Hepatic stellate cell (primary cell): Measurements from ENCODE around the gene ARRDC5.
"Not testable (repeated sequence)": the region's sequence is repeated elsewhere in the genome, so short reads cannot be mapped to it uniquely, and the experiment has no call there.

Source experiments
- DNase-seq: peaks from one replicate; pipeline ENCODE4 v3.0.0; 2011; ENCODE audit warnings: low spot score

ARRDC5 gene

GRCh38 chr19:4868286-4868834 lies 34.3 kb downstream of the ARRDC5 start:
- no peak for DNase-seq

- peak; percentile 100 for DNase-seq
These were observed 35.0 kb downstream of the ARRDC5 start, which contains the start of gene PLIN3 for GRCh38 chr19:4867534-4868285. TSS of gene PLIN3 (minus strand) at chr19:4867667. CDS start at chr19:4861394, 6,273 bp downstream.

GRCh38 chr19:4866595-4867424 lies 35.9 kb downstream of the ARRDC5 start:
- DNase-seq = peak; percentile 63

GRCh38 chr19:4861147-4861546 lies 41.5 kb downstream of the ARRDC5 start:
- no peak for DNase-seq

- no peak for DNase-seq
These were observed 43.0 kb downstream of the ARRDC5 start for GRCh38 chr19:4859697-4860096.

GRCh38 chr19:4856468-4856867 lies 46.2 kb downstream of the ARRDC5 start:
- DNase-seq = not testable (repeated sequence)

- not testable (repeated sequence) for DNase-seq
These were observed 49.2 kb downstream of the ARRDC5 start for GRCh38 chr19:4853506-4853905.

- no peak for DNase-seq
These were observed 50.2 kb downstream of the ARRDC5 start for GRCh38 chr19:4852484-4852883.

GRCh38 chr19:4851551-4852290 lies 51.0 kb downstream of the ARRDC5 start:
- DNase-seq = peak; percentile 84

GRCh38 chr19:4849019-4849418 lies 53.7 kb downstream of the ARRDC5 start:
- no peak for DNase-seq

GRCh38 chr19:4847190-4847973 lies 55.3 kb downstream of the ARRDC5 start:
- DNase-seq = no peak

GRCh38 chr19:4845975-4846374 lies 56.7 kb downstream of the ARRDC5 start:
- DNase-seq = peak; percentile 51

- peak; percentile 32 for DNase-seq
These were observed 58.1 kb downstream of the ARRDC5 start for GRCh38 chr19:4844348-4845179.

GRCh38 chr19:4843647-4843965 lies 59.1 kb downstream of the ARRDC5 start:
- no peak for DNase-seq
